GM23338 (cell line): ENCODE measurements around the gene DLG2. TPM values are rescaled to one million over a fixed set of nuclear protein-coding genes. Genes with fewer than 3 reads are reported as not detected.

Experiments
- ATAC-seq: fragments of 200-7000 bp; cut with Tn5 transposase; 3 replicates; pipeline ENCODE4 v1.9.1; 2020
- DNase-seq: peaks from one replicate; pipeline ENCODE4 v3.0.0-alpha.2; 2015; ENCODE audit warnings: low spot score
- H2AFZ ChIP-seq: fragments of 200-600 bp; sonication (generic); 2 replicates; pipeline ENCODE4 v1.8.0; 2016; ENCODE audit warnings: antibody characterized with exemption, mild to moderate bottlenecking, moderate library complexity
- H3F3A ChIP-seq: fragments of 200-600 bp; sonication (generic); replicated peaks from 2 replicates; pipeline ENCODE4 v1.8.0; 2017; ENCODE audit warnings: antibody characterized with exemption, mixed run types, low read depth
- H3K27ac ChIP-seq: fragments of 200-600 bp; sonication (generic); 2 replicates; pipeline ENCODE4 v1.6.1; 2016; ENCODE audit warnings: low read depth
- H3K27me3 ChIP-seq: fragments of 200-600 bp; sonication (generic); 2 replicates; pipeline ENCODE4 v1.8.0; 2016; ENCODE audit warnings: mild to moderate bottlenecking, mixed run types, moderate library complexity; ENCODE audit not compliant: insufficient read depth
- H3K36me3 ChIP-seq: fragments of 200-600 bp; sonication (generic); 2 replicates; pipeline ENCODE4 v1.8.0; 2016; ENCODE audit warnings: mild to moderate bottlenecking; ENCODE audit not compliant: insufficient read depth
- H3K4me1 ChIP-seq: fragments of 200-600 bp; sonication (generic); 2 replicates; pipeline ENCODE4 v1.8.0; 2016; ENCODE audit warnings: mild to moderate bottlenecking, moderate library complexity; ENCODE audit not compliant: insufficient read depth
- H3K4me2 ChIP-seq: fragments of 200-600 bp; sonication (generic); 2 replicates; pipeline ENCODE4 v1.7.1; 2017; ENCODE audit warnings: mixed run types
- H3K4me3 ChIP-seq: fragments of 200-600 bp; sonication (generic); 2 replicates; pipeline ENCODE4 v1.6.1; 2016; ENCODE audit warnings: mixed run types
- H3K79me2 ChIP-seq: fragments of 200-600 bp; sonication (generic); replicated peaks from 2 replicates; pipeline ENCODE4 v1.8.0; 2017; ENCODE audit warnings: mild to moderate bottlenecking; ENCODE audit not compliant: insufficient read depth
- H3K9me2 ChIP-seq: fragments of 200-600 bp; sonication (generic); 2 replicates; pipeline ENCODE4 v1.8.0; 2017; ENCODE audit not compliant: insufficient read depth
- H4K20me1 ChIP-seq: fragments of 200-600 bp; sonication (generic); replicated peaks from 2 replicates; pipeline ENCODE4 v1.8.0; 2017; ENCODE audit warnings: mild to moderate bottlenecking; ENCODE audit not compliant: insufficient read depth
- H3K27ac Mint-ChIP-seq: 2 replicates; pipeline ENCODE4 v1.8.0; 2020; ENCODE audit warnings: inconsistent platforms, mild to moderate bottlenecking, moderate library complexity, mixed read lengths
- H3K27me3 Mint-ChIP-seq: 3 replicates; pipeline ENCODE4 v1.8.0; 2022; ENCODE audit warnings: low read depth, mild to moderate bottlenecking, moderate library complexity, mixed read lengths, inconsistent platforms; ENCODE audit not compliant: insufficient read depth, poor library complexity
- H3K36me3 Mint-ChIP-seq: 3 replicates; pipeline ENCODE4 v1.8.0; 2021; ENCODE audit warnings: low read depth, mild to moderate bottlenecking, inconsistent platforms, moderate library complexity, mixed read lengths
- H3K4me1 Mint-ChIP-seq: 3 replicates; pipeline ENCODE4 v1.8.0; 2020; ENCODE audit warnings: mild to moderate bottlenecking, inconsistent platforms, mixed read lengths
- H3K4me3 Mint-ChIP-seq: 3 replicates; pipeline ENCODE4 v1.8.0; 2021; ENCODE audit warnings: moderate library complexity, mild to moderate bottlenecking, inconsistent platforms, mixed read lengths
- H3K9me3 Mint-ChIP-seq: 3 replicates; pipeline ENCODE4 v1.8.0; 2020; ENCODE audit warnings: moderate library complexity, mild to moderate bottlenecking, inconsistent platforms, mixed read lengths
- CREB1 ChIP-seq: fragments of 250-450 bp; sonication (Bioruptor Pico); IDR thresholded peaks from 2 replicates; pipeline ENCODE4 v1.5.0; 2020; ENCODE audit warnings: low read depth, mild to moderate bottlenecking, moderate library complexity
- CTCF ChIP-seq, 2 experiments: fragments of 200-600 bp in 1 of 2; sonication (generic) in 1 of 2; conservative IDR thresholded peaks; 2 replicates each; pipeline versions ENCODE4 v1.5.1 to v1.6.1; 2016 to 2017; ENCODE audit warnings: antibody characterized with exemption in 2 of 2, low read depth in 2 of 2, mild to moderate bottlenecking in 2 of 2, moderate library complexity in 1 of 2
- EZH2 ChIP-seq: fragments of 200-600 bp; sonication (generic); IDR thresholded peaks from one replicate; pipeline ENCODE4 v1.8.0; 2017; ENCODE audit warnings: antibody characterized with exemption, mild to moderate bottlenecking, low read depth; ENCODE audit not compliant: unreplicated experiment
- JUNB ChIP-seq: IDR thresholded peaks from one replicate; pipeline ENCODE4 v1.6.1; 2016; ENCODE audit warnings: antibody characterized with exemption; ENCODE audit not compliant: unreplicated experiment
- NANOG ChIP-seq: IDR thresholded peaks from 2 replicates; pipeline ENCODE4 v1.6.1; 2016; ENCODE audit warnings: antibody characterized with exemption, borderline replicate concordance
- REST ChIP-seq: IDR thresholded peaks from one replicate; pipeline ENCODE4 v1.6.1; 2018; ENCODE audit warnings: antibody characterized with exemption; ENCODE audit not compliant: unreplicated experiment
- STAT1 ChIP-seq: IDR thresholded peaks from one replicate; pipeline ENCODE4 v1.6.1; 2016; ENCODE audit warnings: antibody characterized with exemption; ENCODE audit not compliant: unreplicated experiment
- ZNF114 ChIP-seq: fragments of 250-450 bp; sonication (Bioruptor Pico); IDR thresholded peaks from 2 replicates; pipeline ENCODE4 v1.5.0; 2020; ENCODE audit warnings: mild to moderate bottlenecking, moderate library complexity
- polyA plus RNA-seq: library from polyadenylated mRNA; unstranded; fragments of >200 nt; fragmentation: Nextera tagmentation; extraction: Ambion mirVana; gene quantifications from 2 replicates; pipeline ENCODE4 v1.2.1, GENCODE V29; 2016
- total RNA-seq: library from RNA; depleted of rRNA; stranded (reverse); fragments of >200 nt; shearing (Covaris generic); gene quantifications from 2 replicates; pipeline ENCODE4 v1.2.3, GENCODE V29; 2014
- TF ChIP-seq, protein P1 (sequence below): IDR thresholded peaks from 2 replicates; pipeline ENCODE4 v1.6.1; 2016; ENCODE audit warnings: antibody characterized with exemption
- TF ChIP-seq, protein P2 (sequence below): fragments of 250-450 bp; sonication (Bioruptor Pico); IDR thresholded peaks from 2 replicates; pipeline ENCODE4 v1.5.0; 2020; ENCODE audit warnings: mild to moderate bottlenecking, moderate library complexity

DLG2 gene
- total and polyA plus RNA-seq, 2 experiments from 2014 or later, result 19.8 to 21.5 TPM

- TF ChIP-seq REST (no peak), STAT1 (no peak), JUNB (no peak), CREB1 (CRISPR knock-in tag) (no peak), EZH2 (no peak), ZNF114 (CRISPR knock-in tag) (no peak), CTCF (conservative IDR thresholded peaks at IDR 0.05; ENCODE audit: low read depth in 2 of 2) (no peak)
- TF ChIP-seq, protein P1, sequence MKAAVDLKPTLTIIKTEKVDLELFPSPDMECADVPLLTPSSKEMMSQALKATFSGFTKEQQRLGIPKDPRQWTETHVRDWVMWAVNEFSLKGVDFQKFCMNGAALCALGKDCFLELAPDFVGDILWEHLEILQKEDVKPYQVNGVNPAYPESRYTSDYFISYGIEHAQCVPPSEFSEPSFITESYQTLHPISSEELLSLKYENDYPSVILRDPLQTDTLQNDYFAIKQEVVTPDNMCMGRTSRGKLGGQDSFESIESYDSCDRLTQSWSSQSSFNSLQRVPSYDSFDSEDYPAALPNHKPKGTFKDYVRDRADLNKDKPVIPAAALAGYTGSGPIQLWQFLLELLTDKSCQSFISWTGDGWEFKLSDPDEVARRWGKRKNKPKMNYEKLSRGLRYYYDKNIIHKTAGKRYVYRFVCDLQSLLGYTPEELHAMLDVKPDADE, result no peak
Observed at GRCh38 chr11:83427501-83427900, 2199.6 kb downstream of the DLG2 start (continued).

- H3F3A ChIP-seq, result no peaks in the 10 kb centered on the region
- H3K4me2 ChIP-seq, result no peak overlapping the region
- Mint-ChIP-seq H3K36me3 (peaks cover 6% of the 10 kb centered on the region; the same call in 1 of the 3 replicates), H3K27me3 (peaks cover 3% of the 10 kb centered on the region), H3K4me1 (peaks cover 17% of the 10 kb centered on the region), H3K9me3 (peaks cover 6% of the 10 kb centered on the region; the same call in 2 of the 3 replicates), H3K4me3 (no peak overlapping the region), H3K27ac (no peak overlapping the region)
- no peaks in the 10 kb centered on the region for H3K79me2 ChIP-seq
- no peaks in the 10 kb centered on the region for H3K36me3 ChIP-seq
- H3K27me3 ChIP-seq, result no peaks in the 10 kb centered on the region
- H2AFZ ChIP-seq, result no peak overlapping the region
- H3K9me2 ChIP-seq, result peaks cover 18% of the 10 kb centered on the region
- no peaks in the 10 kb centered on the region for H4K20me1 ChIP-seq
- no peak for DNase-seq
- ATAC-seq, result no peak
- H3K27ac ChIP-seq, result no peak overlapping the region
- peaks cover 20% of the 10 kb centered on the region for H3K4me1 ChIP-seq
- H3K4me3 ChIP-seq, result no peak overlapping the region
- TF ChIP-seq CREB1 (CRISPR knock-in tag), result no peak
- TF ChIP-seq, protein P1, result no peak
- no peak for TF ChIP-seq STAT1
- no peak for TF ChIP-seq EZH2
- TF ChIP-seq, protein P2, sequence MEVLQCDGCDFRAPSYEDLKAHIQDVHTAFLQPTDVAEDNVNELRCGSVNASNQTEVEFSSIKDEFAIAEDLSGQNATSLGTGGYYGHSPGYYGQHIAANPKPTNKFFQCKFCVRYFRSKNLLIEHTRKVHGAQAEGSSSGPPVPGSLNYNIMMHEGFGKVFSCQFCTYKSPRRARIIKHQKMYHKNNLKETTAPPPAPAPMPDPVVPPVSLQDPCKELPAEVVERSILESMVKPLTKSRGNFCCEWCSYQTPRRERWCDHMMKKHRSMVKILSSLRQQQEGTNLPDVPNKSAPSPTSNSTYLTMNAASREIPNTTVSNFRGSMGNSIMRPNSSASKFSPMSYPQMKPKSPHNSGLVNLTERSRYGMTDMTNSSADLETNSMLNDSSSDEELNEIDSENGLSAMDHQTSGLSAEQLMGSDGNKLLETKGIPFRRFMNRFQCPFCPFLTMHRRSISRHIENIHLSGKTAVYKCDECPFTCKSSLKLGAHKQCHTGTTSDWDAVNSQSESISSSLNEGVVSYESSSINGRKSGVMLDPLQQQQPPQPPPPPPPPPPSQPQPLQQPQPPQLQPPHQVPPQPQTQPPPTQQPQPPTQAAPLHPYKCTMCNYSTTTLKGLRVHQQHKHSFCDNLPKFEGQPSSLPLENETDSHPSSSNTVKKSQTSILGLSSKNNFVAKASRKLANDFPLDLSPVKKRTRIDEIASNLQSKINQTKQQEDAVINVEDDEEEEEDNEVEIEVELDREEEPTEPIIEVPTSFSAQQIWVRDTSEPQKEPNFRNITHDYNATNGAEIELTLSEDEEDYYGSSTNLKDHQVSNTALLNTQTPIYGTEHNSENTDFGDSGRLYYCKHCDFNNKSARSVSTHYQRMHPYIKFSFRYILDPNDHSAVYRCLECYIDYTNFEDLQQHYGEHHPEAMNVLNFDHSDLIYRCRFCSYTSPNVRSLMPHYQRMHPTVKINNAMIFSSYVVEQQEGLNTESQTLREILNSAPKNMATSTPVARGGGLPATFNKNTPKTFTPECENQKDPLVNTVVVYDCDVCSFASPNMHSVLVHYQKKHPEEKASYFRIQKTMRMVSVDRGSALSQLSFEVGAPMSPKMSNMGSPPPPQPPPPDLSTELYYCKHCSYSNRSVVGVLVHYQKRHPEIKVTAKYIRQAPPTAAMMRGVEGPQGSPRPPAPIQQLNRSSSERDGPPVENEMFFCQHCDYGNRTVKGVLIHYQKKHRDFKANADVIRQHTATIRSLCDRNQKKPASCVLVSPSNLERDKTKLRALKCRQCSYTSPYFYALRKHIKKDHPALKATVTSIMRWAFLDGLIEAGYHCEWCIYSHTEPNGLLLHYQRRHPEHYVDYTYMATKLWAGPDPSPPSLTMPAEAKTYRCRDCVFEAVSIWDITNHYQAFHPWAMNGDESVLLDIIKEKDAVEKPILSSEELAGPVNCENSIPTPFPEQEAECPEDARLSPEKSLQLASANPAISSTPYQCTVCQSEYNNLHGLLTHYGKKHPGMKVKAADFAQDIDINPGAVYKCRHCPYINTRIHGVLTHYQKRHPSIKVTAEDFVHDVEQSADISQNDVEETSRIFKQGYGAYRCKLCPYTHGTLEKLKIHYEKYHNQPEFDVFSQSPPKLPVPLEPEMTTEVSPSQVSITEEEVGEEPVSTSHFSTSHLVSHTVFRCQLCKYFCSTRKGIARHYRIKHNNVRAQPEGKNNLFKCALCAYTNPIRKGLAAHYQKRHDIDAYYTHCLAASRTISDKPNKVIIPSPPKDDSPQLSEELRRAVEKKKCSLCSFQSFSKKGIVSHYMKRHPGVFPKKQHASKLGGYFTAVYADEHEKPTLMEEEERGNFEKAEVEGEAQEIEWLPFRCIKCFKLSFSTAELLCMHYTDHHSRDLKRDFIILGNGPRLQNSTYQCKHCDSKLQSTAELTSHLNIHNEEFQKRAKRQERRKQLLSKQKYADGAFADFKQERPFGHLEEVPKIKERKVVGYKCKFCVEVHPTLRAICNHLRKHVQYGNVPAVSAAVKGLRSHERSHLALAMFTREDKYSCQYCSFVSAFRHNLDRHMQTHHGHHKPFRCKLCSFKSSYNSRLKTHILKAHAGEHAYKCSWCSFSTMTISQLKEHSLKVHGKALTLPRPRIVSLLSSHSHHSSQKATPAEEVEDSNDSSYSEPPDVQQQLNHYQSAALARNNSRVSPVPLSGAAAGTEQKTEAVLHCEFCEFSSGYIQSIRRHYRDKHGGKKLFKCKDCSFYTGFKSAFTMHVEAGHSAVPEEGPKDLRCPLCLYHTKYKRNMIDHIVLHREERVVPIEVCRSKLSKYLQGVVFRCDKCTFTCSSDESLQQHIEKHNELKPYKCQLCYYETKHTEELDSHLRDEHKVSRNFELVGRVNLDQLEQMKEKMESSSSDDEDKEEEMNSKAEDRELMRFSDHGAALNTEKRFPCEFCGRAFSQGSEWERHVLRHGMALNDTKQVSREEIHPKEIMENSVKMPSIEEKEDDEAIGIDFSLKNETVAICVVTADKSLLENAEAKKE (CRISPR knock-in tag), result no peak
- TF ChIP-seq NANOG, result no peak
Observed at GRCh38 chr11:83425137-83425466, 2202.0 kb downstream of the DLG2 start.
